Head of caudate nucleus (tissue), 42 donors: ENCODE measurements around the gene TEX14.

Experiments used
- DNase-seq, 42 donors: peaks; one replicate each; pipeline versions ENCODE4 v3.0.0 to v3.0.0-alpha.2; 2020 to 2021; ENCODE audit warnings: mixed read lengths in 7 of 42
- intact Hi-C: fragments of 100-400 bp; cut with DNase I; formaldehyde crosslinking; loops from one replicate; pipeline ENCODE4 v1.15.0; 2022

The TEX14 gene, protein sequence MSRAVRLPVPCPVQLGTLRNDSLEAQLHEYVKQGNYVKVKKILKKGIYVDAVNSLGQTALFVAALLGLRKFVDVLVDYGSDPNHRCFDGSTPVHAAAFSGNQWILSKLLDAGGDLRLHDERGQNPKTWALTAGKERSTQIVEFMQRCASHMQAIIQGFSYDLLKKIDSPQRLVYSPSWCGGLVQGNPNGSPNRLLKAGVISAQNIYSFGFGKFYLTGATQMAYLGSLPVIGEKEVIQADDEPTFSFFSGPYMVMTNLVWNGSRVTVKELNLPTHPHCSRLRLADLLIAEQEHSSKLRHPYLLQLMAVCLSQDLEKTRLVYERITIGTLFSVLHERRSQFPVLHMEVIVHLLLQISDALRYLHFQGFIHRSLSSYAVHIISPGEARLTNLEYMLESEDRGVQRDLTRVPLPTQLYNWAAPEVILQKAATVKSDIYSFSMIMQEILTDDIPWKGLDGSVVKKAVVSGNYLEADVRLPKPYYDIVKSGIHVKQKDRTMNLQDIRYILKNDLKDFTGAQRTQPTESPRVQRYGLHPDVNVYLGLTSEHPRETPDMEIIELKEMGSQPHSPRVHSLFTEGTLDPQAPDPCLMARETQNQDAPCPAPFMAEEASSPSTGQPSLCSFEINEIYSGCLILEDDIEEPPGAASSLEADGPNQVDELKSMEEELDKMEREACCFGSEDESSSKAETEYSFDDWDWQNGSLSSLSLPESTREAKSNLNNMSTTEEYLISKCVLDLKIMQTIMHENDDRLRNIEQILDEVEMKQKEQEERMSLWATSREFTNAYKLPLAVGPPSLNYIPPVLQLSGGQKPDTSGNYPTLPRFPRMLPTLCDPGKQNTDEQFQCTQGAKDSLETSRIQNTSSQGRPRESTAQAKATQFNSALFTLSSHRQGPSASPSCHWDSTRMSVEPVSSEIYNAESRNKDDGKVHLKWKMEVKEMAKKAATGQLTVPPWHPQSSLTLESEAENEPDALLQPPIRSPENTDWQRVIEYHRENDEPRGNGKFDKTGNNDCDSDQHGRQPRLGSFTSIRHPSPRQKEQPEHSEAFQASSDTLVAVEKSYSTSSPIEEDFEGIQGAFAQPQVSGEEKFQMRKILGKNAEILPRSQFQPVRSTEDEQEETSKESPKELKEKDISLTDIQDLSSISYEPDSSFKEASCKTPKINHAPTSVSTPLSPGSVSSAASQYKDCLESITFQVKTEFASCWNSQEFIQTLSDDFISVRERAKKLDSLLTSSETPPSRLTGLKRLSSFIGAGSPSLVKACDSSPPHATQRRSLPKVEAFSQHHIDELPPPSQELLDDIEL (N-terminal part only)

DNA sequence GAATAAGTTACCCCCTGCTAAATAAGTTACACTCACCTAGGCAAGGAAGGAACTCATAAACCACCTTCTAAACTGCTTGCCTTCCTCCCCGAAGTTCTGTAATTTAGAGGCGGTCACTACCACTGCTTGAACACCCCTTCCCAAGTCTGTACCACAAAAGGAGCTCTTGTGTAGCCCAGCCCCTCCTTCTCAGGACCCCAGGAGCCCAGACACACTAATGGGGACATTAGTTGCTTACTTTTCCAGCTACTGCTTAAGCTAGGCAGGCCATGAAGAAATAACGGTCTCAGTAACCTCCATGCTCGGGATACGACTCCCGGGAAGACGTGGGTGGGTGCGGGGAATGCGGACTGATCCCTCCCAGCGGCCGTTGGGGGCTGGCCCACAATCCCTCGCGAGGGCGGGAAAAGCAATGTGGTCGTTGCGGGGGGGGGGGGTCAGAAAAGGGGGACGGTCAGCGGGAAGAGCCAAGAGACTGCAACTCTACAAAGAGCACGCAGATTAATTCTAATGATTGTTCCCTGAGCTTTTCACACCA is at the start of gene TEX14:
TEX14 (minus strand) TSS at position 345 of the 538 bp plus-strand sequence. CDS start 40,044 bp downstream, outside the sequence.
- intact Hi-C loops, result no loop called here

DNA sequence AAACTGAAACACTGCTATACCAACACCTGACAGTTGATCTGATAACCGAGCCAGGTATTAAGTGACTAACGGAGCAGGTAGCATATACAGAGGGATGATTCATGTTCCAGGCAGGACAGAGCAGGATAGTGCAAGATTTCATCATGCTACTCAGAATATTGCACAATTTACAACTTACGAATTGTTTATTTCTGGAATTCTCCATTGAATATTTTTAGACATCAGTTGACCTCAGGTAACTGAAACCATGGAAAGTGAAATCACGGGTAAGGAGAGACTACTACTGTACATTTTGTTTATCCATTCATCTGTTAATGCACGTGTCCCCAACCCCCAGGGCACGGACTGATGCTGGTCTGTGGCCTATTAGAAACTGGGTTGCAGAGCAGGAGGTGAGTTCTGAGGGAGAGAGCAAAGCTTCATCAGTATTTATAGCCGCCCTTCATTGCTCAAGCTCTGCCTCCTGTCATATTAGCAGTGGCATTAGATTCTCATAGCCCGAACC is 49.3 kb upstream of the TEX14 start:
- DNase-seq, result no peak
- intact Hi-C loops, result no loop called here

More for the DNA sequence above, at the start of gene TEX14:
- DNase-seq, result peak in 9 of 42 donors; percentile 8 to 47 (median 18)

DNA sequence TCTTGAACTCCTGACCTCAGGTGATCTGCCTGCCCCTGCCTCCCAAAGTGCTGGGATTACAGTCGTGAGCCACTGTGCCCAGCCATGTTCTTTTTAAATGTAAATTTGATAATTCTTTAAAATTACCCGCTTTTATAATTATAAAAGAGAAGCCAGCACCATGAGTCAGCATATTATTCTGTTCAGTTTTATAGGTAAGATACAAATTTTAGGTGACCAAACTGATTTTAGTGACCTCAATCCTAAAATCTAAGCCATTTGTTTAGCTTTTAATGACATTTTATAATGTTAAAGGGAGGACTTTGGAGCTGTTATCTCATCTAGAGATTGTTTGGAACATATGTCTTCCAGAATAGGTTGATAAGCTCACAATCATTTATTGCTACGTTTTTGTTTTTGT is 43.0 kb upstream of the TEX14 start:
- DNase-seq, result no peak
- intact Hi-C loops, result no loop called here

DNA sequence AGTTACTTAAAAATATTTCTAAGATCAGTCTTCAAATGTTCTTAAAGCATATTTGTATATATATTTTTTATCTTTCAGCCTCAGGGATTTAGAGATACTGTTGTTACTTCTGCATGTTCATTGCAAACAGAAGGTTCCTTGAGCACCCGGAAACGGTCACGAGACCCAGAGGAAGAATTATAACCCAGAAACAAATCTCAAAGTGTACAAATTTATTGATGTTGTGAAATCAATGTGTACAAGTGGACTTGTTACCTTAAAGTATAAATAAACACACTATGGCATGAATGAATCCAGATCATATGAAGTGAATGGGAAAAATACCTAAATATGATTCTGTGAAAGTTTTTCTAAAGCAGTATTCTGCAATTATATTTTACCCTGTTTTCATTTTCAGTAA is 42.2 kb upstream of the TEX14 start:
- intact Hi-C loops, result no loop called here
- DNase-seq, result no peak

DNA sequence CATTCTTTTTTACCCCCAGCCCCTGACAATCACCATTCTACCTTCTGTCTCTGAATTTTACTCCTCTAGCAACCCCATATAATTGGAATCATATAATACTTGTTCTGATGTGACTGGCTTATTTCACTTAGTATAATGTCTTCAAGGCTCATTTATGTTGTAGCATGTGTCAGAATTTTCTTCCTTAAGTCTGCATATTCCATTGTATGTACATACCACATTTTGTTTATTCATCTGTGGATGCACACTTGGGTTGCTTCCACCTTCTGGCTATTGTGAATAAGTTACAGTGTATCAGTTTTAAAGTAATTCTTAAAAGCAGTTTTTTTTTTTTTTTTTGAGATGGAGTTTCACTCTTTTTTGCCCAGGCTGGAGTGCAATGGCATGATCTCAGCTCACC is 39.1 kb upstream of the TEX14 start:
- DNase-seq, result no peak
- intact Hi-C loops, result no loop called here

DNA sequence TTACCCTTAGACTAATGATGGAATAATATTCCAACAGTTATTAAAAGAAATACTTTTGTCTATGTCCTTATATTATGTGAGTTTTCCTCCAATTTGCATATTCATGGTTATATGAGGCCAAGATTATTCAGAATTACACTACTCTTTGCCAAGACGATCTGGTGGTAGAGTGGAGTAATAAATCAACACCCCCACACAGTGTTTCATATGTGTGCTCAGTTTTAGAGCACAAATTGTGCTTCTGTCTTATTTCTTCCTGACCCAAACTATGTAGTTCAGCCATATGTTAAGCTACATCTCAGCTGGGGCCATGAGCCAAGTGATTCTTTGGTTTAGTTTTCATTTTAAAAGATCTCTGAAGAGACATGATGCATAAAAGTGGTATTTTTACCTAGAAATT is 37.0 kb upstream of the TEX14 start:
- no peak for DNase-seq
- intact Hi-C loops, result no loop called here

DNA sequence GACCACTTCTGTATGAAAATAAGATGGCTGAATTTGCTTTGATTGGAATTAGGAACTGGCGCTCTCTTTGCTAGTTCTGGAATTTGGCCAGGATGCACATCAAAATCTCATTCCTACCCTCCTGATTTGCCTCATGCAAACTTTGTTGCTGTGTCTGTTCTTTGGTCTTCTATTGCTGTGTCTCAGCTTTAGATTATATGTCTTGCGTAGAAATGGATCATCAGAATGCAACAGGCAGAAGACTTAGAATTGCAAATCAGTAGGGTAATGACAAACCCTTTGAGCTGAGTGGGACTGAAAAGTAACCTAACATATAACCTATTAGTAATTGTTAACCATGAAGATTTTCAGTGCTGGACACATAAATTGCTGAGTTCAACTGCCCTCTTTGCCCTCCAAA is 30.9 kb upstream of the TEX14 start:
- intact Hi-C loops, result no loop called here
- DNase-seq, result no peak

DNA sequence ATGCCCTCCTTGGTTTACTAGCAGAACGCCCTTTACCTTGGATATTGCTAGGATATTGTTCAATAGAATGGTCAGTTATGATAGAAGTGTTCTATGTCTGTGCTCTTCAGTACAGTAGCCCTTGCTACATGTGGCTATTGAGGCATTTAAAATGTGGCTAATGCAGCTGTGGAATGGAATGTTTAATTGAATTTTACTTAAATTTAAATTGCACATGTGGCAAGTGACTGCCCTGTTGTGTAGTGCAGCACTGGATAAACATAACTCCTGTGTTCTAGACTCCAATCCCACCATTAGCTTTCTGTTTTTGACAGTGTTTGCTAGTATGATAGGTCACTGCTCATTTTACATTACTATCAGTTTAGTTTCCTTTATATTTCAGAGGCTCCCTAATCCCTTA is 30.4 kb upstream of the TEX14 start:
- intact Hi-C loops, result no loop called here
- no peak for DNase-seq

DNA sequence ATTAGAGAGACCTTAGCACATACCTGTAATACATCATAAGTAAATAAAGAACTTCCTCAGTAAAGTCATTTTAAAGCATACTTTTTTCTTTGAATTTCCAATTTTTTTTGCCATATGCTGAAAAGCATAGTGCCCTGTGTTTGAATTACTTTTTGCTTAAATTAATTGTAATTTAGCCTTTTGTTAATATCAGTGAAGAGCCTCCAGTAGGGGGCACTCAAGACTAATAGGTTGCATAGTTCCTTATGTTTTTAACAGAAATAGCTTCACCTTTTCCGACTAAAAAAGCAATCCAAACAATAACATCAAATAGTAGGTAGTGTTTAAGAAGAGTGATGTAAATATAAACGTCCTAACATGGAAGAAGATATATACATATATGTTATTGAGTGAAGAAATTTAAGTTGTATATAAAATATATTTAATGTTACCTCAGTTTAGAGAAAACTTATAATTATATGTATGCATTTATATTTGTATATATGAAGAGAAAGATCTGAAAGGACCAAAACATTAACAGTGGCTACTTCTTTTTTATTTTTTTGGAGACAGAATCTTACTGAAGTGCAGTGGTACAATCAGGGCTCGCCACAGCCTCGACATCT is 19.2 kb upstream of the TEX14 start:
- DNase-seq, result peak in 18 of 42 donors; percentile 17 to 81 (median 48)
- intact Hi-C loops, result no loop called here

DNA sequence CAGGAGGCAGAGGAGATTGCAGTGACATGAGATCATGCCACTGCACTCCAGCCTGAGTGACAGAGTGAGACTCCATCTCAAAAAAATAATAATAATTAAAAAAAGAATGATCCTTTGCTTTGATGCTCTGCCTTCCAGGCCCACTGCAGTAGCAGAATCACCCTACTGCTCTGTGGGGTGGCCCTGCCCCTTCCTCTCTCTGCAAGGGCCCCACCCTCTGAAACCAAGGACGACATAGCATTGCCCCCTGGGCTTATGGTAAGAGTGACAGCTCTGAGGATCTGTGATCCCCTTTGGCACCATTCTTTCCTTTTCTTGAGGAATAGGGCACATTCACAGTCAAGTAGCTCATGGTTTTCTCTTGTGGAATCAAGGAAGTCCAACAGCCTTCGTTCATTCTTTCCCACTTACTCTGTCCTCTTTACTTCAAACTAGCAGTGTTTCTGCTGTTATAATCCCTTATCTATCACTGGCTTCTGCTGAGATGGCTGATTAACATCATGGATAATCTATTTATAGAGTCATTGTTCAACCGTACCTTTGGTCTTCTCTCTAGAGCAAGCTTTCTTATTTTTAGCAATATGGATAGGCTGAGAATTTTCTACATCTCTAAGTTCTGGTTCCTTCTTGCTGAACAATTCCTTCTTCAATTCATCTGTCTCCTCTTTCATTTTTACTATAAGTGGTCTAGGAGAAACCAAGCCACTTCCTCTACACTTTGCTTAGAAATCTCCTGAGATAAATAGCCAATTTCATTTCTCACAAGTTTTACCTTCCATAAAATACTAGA is 14.7 kb upstream of the TEX14 start:
- no peak for DNase-seq
- intact Hi-C loops, result no loop called here

DNA sequence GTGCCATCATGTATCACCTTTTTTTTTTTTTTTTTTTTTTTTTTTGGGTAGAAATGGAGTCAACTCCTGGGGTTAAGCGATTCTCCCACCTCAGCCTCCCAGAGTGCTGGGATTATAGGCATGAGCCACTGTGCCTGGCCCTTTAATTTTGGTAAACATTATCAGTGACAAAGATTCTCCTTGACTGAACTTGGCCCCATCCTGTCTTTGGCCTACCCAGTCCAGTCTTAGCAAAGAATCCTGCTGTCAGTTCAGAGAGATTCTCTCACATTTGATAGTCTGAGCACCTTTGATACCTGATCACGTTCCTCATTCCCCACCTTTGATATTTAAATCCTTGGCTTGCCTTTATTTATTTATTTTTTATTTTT is 12.1 kb upstream of the TEX14 start:
- intact Hi-C loops, result no loop called here

DNA sequence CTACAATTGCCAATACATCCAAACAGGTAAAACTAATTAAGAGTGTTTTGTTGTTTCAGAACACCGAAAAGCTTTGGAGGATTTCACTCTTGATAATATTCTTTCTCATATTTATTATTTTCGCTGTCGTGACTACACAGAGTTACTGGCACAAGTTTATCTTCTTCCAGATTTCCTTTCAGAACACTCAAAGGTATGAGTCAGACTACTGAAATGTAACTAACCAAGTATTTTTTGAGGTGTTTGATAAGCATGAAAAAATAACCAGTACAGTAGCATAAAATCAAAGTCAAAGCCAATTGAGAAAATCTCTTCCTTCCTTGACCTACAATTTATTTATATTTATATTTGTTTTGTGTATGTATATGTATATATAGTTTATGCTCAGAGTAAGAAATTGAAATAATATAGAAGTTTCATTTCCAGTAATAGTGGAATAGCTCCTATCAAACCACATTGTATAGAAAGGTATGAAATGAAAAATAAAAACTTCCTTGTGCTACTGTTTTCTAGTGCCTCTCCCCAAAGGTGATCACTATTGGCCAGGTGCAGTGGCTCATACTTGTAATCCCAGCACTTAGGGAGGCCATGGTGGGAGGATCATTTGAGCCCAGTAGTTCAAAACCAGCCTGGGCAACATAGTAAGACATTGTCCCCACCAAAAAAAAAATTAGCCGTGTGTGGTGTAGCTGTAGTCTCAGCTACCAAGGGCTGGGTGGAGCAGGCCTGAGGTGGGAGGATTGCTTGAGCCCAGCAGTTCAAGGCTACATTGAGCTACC is 11.5 kb upstream of the TEX14 start:
- DNase-seq, result no peak
- intact Hi-C loops, result no loop called here

More for the DNA sequence above, 12.1 kb upstream of the TEX14 start:
- DNase-seq, result no peak

DNA sequence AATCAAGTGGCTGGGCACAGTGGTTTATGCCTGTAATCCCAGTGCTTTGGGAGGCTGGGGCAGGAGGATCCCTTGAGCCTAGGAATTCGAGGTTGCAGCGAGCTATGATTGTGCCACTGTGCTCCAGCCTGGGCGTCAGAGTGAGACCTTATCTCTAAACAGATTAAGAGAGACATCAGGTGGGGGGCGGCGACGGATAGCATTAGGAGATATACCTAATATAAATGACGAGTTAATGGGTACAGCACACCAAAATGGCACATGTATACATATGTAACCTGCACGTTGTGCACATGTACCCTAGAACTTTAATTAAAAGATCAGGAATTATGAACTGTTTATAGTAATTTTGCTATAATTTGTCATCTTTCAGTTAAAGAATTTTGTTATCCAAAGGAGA is 10.9 kb upstream of the TEX14 start:
- DNase-seq, result no peak
- intact Hi-C loops, result no loop called here

DNA sequence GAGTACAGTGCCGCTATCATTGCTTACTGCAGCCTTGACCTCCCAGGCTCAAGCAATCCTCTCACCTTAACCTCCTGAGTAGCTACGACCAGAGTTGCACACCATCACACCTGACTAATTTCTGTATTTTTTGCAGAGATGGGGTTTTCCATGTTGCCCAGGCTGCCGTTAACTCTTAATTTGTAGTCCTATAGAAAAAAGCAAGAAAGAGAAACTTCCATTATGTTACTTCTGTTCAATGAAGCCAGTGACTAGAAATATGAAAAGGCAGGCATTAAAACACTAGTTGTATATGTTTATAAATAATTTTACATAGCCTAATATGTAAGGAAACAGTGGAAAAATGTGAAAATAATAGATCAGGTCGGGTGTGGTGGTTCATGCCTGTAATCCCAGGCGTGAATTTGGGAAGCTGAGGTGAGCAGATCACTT is 10.2 kb upstream of the TEX14 start:
- DNase-seq, result no peak
- intact Hi-C loops, result no loop called here

DNA sequence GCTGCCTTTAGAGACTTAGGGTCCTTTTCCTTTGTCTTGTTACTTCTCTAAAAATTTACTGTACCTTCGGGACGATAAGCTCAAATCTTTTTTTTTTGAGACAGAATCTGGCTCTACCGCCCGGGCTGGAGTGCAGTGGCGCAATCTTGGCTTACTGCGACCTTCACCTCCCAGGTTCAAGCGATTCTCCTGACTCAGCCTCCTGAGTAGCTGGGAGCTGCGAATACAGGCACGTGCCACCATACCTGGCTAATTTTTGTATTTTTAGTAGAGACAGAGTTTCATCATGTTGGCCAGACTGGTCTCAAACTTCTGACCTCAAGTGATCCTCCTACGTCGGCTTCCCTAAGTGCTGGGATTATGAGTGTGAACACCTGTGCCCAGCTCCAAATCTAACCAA is 7.9 kb upstream of the TEX14 start:
- DNase-seq, result no peak
- intact Hi-C loops, result no loop called here

DNA sequence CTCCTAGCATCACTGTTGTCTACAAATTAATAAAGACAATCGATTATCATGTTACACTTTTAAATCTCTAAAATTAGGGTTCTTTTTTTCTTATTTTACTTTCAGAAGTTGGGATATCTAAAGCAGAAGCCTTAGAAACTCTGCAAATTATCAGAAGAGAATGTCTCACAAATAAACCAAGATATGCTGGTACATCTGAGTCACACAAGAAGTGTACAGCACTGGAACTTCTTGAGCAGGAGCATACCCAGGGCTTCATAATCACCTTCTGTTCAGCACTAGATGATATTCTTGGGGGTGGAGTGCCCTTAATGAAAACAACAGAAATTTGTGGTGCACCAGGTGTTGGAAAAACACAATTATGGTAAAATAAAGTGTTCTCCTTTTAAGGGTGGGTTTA is 3.0 kb upstream of the TEX14 start:
- no peak for DNase-seq
- intact Hi-C loops, result no loop called here

DNA sequence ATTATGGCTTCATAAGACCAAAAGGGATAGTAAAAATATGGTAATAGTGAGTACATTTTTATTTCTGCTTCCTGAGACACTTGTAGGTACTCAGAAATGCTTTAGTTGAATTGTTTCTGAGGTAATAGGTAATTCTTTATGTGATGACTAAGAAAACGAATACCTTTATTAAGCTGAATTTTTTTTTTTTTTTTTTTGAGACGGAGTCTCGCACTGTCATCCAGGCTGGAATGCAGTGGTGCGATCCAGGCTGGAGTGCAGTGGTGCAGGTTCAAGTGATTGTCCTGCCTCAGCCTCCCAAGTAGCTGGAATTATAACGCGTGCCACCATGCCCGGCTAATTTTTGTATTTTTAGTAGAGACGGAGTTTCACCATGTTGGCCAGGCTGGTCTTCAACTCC is 2.5 kb upstream of the TEX14 start:
- no peak for DNase-seq
- intact Hi-C loops, result no loop called here
